ENCODE data around the gene LAIR1.

Gene LAIR1

DNA sequence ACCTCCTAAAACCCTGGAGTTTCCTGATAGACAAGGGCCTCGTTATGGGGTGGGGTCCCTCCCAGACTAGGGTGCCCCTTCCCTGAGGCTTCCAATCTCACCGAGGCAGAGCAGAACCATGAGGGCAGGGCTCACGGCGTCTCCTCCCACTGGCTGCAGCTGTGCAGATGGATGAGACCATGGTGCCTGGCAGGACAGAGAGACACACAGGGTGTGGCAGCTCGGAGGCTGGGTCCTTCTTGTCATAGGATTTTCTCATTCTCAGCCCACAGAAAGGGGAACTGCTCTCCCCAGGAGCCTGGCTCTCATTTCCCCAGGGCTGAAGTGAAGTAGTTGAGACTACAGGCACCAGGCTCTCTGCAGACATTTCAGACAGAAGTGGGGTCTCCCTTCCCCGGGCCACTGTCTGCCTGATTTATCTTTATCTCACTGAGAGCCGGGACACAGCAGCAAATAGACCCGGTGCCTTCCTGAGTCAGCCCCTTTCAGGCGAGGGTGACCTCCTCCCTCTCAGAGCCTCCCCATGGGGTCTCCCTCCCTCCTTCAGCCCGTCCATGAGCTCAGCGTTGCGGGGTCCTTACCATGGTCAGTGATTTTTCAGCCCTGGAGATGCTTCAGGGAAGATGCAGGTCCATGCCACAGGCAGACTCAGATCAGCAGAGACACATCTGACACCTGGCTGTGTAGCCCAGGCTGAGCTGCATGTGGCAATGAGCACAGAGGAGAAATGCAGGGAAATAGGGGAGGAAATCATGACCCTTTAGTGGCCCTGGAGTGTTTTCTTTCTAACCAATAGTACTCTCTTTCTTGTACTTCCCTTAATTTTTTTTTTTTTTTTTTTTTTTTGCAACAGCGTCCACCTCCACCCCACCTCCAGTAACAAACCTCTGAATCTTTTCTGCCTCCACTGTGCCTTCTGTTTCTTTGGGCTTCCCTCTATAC lies 52.0 kb downstream of the LAIR1 start, which contains the start of gene LILRA5:
Gene LILRA5 (minus strand): TSS at position 731 of the 942 bp plus-strand sequence. CDS start 147 bp downstream, at position 584.
- DNase-seq, result no peak

DNA sequence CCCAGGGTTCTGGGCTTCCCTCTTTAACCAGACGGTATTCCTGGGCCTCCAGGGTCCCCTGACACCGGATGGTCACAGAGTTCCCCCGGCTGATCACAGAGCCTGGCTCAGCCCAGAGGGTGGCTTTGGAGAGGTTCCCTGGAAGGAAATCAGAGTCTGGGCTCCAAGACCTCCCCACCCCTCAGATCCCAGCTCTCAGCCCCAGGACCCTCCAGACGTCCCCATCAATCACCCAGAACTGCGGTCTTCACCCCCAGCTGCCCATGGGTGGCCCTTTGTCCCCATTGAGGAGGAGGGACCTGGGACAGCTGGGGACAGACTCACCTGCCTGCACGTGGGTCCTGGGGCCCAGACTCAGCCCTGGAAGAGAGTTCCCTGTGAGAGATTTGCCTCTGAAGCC lies 52.7 kb downstream of the LAIR1 start:
- no peak for DNase-seq

DNA sequence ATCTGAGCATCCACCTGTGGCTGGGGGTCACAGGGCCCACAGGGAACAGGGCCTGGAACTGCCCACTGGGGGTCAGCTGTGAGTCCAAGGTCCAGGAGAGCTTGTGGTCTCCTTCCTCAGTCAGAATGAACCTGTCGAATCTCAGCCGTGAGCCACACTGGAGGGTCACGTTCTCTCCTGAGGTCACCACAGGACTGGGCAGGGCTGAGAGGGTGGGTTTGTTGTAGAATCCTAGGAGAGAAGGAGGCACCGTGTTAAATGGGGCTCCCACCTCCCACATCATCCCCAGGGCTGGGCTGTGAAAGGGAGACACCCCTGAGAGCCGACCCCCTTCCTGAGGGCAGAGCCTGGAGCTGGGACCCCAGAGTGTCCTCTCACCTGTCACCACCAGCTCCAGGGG lies 53.2 kb downstream of the LAIR1 start:
- DNase-seq, result no peak

DNA sequence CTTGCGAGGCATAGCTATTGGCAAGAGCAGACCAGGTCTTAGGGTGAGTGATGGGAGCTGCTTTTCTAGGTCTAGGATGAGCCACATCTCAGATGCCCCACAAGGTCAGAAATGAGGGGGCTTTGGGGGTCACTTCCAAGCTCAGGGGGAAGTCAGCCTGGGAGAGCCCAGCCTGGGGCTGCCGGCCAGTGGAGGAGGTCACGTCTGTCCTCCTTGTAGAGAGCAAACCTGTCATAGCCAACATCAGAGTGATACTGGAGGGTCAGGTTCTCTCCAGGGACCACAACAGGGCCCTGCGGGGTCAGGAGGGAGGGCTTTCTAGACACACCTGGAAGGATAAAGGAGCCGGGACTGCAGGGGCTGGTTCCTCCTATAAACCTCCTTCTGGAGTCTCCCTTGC lies 54.2 kb downstream of the LAIR1 start:
- no peak for DNase-seq

DNA sequence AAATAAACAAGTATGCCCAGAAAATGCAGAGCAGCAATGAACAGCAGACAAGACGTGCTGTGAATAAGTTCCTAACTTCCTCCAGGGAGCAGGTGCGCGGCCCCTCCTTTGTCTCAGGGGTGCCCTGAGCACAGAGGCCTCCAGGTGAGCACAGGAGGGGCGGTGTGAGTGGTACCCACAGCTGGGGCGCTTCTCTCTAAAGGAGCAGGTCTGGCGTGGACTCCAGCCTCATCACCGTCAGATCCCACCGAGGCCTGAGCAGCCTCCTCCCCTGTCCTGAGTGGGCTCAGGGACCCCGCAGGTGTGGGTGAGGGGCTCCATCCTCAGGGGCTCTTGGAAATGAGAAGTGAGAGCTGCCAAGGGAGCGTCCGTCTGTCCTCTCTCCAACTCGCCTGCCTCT lies 54.9 kb downstream of the LAIR1 start:
- no peak for DNase-seq

DNA sequence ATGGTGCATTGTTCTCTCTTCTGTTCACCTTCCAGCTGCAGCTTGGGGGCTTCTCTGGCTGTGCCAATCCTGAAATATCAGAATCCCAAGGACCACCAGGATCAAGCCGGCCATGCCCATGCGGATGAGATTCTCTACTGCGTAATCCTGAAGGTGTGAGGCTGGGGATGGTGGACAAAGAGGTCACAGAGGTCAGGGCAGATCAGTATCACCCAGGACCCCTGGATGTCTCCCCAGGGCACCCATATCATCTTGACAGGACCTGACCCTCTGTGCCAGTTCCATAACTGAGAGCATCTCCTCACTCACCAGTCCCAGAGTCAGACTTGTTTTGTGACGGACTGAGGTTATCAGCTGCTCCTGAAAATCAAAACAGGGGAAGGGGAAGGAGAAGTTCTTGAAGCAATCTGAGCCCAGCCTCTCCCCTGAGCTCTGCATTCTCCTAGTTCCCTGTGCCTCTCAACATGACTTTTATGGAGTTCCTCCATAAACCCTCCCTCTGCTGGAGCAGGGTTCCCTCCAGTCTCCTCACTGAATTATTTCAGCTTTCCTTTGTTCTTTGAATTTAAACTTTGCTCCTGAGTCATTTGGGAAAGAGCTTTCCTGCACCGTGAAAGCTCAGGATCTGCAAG lies 57.2 kb downstream of the LAIR1 start:
- DNase-seq, result no peak

DNA sequence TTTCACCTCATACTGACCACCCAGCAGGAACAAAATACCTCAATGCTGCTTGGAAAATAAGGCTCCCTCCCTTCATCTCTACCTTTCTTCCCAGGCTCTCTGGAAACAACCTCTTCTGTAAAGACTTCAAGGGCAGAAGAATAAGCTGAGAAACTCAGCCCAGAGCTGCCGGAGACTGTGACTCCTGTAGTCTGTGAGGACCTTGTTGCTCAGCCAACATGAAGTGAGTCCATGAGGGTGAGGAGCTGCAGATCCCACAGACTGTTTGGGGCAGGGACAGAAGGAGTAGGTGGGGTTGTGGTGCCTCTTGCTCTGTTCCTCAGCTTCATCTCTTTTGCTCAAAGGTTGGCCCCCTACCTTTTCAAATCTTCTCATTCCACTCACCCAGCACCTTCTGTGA lies 59.6 kb downstream of the LAIR1 start:
- DNase-seq, result no peak

DNA sequence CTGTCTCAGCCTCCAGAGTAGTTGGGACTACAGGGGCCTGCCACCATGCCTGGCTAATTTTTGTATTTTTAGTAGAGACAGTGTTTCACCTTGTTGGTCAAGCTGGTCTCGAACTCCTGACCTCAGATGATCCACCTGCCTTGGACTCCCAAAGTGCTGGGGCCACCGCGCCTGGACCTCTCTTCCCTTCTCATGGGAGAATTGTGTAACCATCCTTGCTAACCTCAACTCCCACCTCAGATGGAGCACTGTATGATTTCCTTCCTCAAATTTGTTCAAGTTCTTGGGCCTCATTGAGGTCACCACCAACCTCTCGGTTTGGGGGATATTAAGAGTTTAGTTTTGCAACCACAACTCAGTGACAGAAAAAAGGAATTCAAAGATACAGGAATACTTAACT lies 62.5 kb downstream of the LAIR1 start:
- no peak for DNase-seq
